Lower lobe of right lung (tissue), 2 donors: Measurements from ENCODE around the gene YLPM1. TPM values are rescaled to one million over a fixed set of nuclear protein-coding genes. Genes with fewer than 3 reads are reported as not detected.

ENCODE experiments used
- ATAC-seq, 2 donors: fragments of 200-7000 bp; cut with Tn5 transposase; one replicate each; pipeline ENCODE4 v1.9.1; 2020 to 2022; ENCODE audit warnings: mild to moderate bottlenecking in 2 of 2, moderate library complexity in 2 of 2
- DNase-seq: peaks from one replicate; pipeline ENCODE4 v3.0.0-alpha.2; 2020
- H3K27ac ChIP-seq: fragments of 200-600 bp; one replicate; pipeline ENCODE4 v1.8.0; 2022
- H3K27me3 ChIP-seq: fragments of 200-600 bp; one replicate; pipeline ENCODE4 v1.8.0; 2022; ENCODE audit warnings: low read depth
- H3K36me3 ChIP-seq: fragments of 200-600 bp; one replicate; pipeline ENCODE4 v1.8.0; 2022; ENCODE audit warnings: mild to moderate bottlenecking
- H3K4me1 ChIP-seq: fragments of 200-600 bp; one replicate; pipeline ENCODE4 v1.8.0; 2022
- H3K4me3 ChIP-seq: fragments of 200-600 bp; one replicate; pipeline ENCODE4 v1.8.0; 2022; ENCODE audit warnings: mild to moderate bottlenecking
- H3K9me3 ChIP-seq: fragments of 200-600 bp; one replicate; pipeline ENCODE4 v1.8.0; 2022
- intact Hi-C: fragments of 100-400 bp; cut with DNase I; formaldehyde crosslinking; loops from one replicate; pipeline ENCODE4 v1.11.0; 2022
- total RNA-seq: library from RNA; stranded (reverse); fragmentation: NEBNext Ultra II Directional; extraction: Animal tissue kit (Norgen Biotek cat#: 25700); gene quantifications from one replicate; pipeline ENCODE4 v1.2.1, GENCODE V29; 2021
- TF ChIP-seq, protein P1 (sequence below): fragments of 200-600 bp; IDR thresholded peaks from one replicate; pipeline ENCODE4 v1.8.0; 2022; ENCODE audit warnings: antibody characterized with exemption, mild to moderate bottlenecking
- donor health status: DM: no; HTN: yes; CAD: no; lungs with severe emphysema.

YLPM1 gene
- total RNA-seq, 1 donor from 2014 or later, result 58.0 TPM

DNA sequence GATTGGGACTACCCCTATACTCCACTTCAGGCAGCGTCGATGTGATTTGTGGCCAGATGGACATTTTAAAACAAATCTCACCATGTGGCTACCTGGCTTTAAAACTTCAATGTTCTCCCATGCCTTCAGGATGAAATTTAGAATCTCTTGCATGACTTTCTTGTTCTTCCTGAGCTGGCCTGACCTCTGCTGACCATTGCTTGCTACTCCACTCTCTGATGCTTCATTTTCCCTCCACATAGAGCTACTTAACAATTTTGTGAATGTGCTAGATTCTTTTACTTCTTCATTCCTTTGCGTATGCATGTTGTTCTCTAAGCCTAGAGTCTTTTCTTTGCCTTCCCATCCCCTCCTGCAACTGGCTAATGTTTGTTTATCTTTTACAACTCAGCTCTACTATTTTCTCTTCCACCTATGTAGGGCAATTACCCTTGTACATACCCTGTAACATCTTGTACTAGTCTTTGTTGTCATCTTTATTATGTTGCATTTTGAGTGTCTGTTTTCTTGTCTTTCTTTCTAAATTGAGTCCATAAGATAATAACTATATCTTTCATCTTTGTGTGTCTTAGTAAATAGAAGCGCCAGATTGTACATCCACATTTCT, 41.2 kb downstream of the YLPM1 start:
- Histone ChIP-seq H3K4me3 (no peak overlapping the region), H3K27me3 (no peaks in the 10 kb centered on the region), H3K27ac (no peak overlapping the region), H3K4me1 (no peaks in the 10 kb centered on the region), H3K36me3 (peaks cover 77% of the 10 kb centered on the region), H3K9me3 (no peaks in the 10 kb centered on the region)
- DNase-seq (no peak), ATAC-seq (no peak)
- TF ChIP-seq, protein P1, sequence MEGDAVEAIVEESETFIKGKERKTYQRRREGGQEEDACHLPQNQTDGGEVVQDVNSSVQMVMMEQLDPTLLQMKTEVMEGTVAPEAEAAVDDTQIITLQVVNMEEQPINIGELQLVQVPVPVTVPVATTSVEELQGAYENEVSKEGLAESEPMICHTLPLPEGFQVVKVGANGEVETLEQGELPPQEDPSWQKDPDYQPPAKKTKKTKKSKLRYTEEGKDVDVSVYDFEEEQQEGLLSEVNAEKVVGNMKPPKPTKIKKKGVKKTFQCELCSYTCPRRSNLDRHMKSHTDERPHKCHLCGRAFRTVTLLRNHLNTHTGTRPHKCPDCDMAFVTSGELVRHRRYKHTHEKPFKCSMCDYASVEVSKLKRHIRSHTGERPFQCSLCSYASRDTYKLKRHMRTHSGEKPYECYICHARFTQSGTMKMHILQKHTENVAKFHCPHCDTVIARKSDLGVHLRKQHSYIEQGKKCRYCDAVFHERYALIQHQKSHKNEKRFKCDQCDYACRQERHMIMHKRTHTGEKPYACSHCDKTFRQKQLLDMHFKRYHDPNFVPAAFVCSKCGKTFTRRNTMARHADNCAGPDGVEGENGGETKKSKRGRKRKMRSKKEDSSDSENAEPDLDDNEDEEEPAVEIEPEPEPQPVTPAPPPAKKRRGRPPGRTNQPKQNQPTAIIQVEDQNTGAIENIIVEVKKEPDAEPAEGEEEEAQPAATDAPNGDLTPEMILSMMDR, result peak; percentile 54
- intact Hi-C loops, result no loop called here

DNA sequence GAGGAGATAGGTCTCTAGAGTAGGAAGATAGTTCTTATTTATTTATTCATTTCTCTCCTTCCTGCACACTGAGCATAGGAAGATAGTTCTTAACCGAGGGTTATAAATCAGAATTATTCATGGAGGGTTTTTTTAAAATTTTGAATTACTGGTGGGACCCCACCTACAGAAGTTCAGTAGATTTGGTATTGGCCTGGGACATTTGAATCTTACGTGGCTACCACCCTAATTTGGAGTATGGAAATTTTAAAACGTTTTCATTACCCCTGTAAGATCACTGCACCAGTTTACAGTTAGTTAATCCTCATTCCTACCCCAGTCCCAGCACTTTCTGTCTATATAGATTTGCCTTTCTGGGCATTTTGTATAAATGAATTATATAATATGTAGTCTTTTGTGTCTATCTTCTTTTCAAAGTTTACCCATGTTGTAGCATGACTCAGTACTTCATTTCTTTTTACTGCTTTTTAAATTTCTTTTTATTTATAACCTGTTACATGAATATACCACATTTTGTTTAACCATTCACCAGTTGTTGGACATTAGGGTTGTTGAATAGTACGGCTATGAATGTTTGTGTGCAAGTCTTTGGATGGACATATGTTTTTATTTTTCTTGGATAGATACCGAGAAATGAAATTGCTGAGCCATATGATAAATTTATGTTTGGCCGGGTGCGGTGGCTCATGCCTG, 44.9 kb downstream of the YLPM1 start:
- H3K27me3 ChIP-seq, result no peaks in the 10 kb centered on the region
- H3K4me1 ChIP-seq, result no peaks in the 10 kb centered on the region
- TF ChIP-seq, protein P1, result no peak
- no peak overlapping the region for H3K27ac ChIP-seq
- intact Hi-C loops, result no loop called here
- H3K36me3 ChIP-seq, result peaks cover 89% of the 10 kb centered on the region
- DNase-seq (no peak), ATAC-seq (no peak)
- no peaks in the 10 kb centered on the region for H3K9me3 ChIP-seq
- no peak overlapping the region for H3K4me3 ChIP-seq

DNA sequence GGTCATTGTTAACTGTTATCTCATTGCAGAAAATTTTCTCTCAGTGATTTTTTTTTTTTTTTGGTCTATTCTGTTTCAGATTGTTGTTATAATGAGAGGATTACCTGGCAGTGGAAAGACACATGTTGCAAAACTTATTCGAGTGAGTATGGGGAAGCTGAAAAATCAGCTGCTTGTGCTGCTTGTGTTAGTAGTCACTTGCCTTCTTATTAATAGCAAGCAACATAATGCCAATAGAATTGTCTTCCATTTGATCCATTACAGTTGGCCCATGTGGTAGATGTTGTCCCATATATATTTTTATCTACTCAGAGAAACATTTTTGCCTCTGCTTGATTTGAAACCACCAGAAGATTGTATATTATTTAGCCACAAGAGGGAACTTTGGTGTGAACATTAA, 53.0 kb downstream of the YLPM1 start:
- ATAC-seq, result no peak
- Histone ChIP-seq H3K4me1 (no peaks in the 10 kb centered on the region), H3K27me3 (no peaks in the 10 kb centered on the region), H3K4me3 (no peak overlapping the region), H3K9me3 (no peaks in the 10 kb centered on the region), H3K27ac (no peak overlapping the region), H3K36me3 (peaks cover 100% of the 10 kb centered on the region)
- no peak for DNase-seq
- intact Hi-C loops, result no loop called here
- TF ChIP-seq, protein P1, result no peak

DNA sequence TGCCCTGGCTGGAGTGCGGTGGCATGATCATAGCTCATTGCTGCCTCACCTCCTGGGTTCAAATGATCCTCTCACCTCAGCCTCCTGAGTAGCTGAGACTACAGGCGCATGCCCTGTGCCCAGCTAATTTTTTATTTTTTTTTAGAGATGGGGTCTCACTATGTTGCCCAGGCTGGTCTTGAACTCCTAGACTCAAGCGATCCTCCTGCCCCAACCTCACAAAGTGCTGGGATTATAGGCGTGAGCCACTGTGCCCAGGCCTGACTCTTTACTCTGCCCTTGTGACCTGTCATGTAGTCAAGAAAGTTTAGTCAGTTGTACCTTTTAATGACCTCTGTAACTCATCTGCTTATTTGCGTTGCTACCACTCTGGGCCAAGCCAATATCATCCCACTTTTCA, 57.2 kb downstream of the YLPM1 start:
- TF ChIP-seq, protein P1, result no peak
- Histone ChIP-seq H3K4me3 (no peak overlapping the region), H3K9me3 (no peaks in the 10 kb centered on the region), H3K4me1 (no peaks in the 10 kb centered on the region), H3K36me3 (peaks cover 89% of the 10 kb centered on the region), H3K27ac (no peak overlapping the region), H3K27me3 (no peaks in the 10 kb centered on the region)
- intact Hi-C loops, result no loop called here
- no peak for DNase-seq
- ATAC-seq, result no peak

DNA sequence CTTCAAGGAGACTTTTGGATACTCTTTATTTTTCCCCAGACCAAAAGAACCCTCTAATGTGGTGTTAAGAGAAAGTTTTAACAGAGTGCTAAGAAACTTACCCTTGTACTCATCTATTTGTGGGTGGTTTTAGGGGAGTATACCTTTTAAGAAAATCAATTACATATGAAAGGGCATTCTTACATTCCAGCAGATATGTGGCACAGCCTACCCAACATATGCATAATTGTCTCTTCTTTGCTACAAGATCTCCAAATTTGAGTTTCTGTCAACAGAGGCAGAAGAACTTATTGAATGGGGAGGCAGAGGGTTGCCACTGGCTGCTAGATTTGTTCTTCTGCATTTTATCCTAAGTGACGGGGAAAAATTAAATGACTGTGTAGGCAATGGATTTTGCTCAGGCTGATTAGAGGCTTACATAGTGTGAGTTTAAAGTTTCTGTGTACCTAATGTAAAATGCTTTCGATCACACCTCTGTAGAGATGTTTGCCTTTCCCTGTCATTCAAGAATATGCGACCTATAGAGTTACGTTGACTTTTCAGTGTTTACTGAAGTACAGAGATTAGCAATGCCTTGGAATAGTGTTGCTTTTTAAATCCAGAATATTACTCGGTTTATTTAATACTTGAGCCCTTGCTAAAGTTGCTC, 58.3 kb downstream of the YLPM1 start:
- Histone ChIP-seq H3K36me3 (peaks cover 78% of the 10 kb centered on the region), H3K9me3 (no peaks in the 10 kb centered on the region), H3K4me1 (no peaks in the 10 kb centered on the region), H3K27me3 (no peaks in the 10 kb centered on the region), H3K27ac (no peak overlapping the region), H3K4me3 (no peak overlapping the region)
- ATAC-seq, result no peak
- TF ChIP-seq, protein P1, result no peak
- intact Hi-C loops, result no loop called here
- no peak for DNase-seq
